Fibroblast of mammary gland (primary cell): ENCODE measurements around the gene SYNE1.

ENCODE experiments used
- DNase-seq: peaks from one replicate; pipeline ENCODE4 v3.0.0-alpha.2; 2010; ENCODE audit warnings: low read depth
- H3K4me3 ChIP-seq: 2 replicates; pipeline ENCODE4 v1.5.1; 2011; ENCODE audit warnings: low read depth, mild to moderate bottlenecking, low read length, moderate library complexity; ENCODE audit not compliant: control insufficient read depth
- TF ChIP-seq, protein P1 (sequence below): conservative IDR thresholded peaks from 2 replicates; pipeline ENCODE4 v1.5.1; 2011; ENCODE audit warnings: low read depth, low read length, inconsistent platforms; ENCODE audit not compliant: control insufficient read depth, insufficient read depth

SYNE1 gene

DNA sequence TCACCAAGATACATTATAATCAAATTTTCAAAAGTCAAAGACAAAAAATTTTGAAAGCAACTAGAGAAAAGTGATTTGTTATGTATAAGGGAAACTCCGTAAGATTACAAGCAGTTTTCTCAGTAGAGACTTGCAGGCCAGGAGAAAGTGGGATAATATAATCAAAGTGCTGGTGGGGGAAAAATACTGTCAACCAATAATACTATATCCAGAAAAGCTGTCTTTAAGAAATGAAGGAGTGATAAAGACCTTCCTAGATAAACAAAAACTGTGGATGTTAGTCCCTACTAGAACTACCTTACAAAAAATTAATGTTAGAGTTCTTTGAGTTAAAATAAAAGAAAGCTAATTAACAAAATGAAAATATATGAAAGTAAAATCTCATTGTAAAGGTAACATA, 79.7 kb downstream of the SYNE1 start:
- TF ChIP-seq, protein P1, sequence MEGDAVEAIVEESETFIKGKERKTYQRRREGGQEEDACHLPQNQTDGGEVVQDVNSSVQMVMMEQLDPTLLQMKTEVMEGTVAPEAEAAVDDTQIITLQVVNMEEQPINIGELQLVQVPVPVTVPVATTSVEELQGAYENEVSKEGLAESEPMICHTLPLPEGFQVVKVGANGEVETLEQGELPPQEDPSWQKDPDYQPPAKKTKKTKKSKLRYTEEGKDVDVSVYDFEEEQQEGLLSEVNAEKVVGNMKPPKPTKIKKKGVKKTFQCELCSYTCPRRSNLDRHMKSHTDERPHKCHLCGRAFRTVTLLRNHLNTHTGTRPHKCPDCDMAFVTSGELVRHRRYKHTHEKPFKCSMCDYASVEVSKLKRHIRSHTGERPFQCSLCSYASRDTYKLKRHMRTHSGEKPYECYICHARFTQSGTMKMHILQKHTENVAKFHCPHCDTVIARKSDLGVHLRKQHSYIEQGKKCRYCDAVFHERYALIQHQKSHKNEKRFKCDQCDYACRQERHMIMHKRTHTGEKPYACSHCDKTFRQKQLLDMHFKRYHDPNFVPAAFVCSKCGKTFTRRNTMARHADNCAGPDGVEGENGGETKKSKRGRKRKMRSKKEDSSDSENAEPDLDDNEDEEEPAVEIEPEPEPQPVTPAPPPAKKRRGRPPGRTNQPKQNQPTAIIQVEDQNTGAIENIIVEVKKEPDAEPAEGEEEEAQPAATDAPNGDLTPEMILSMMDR: no peak
- H3K4me3 ChIP-seq: no peak overlapping the region
- no peak for DNase-seq

DNA sequence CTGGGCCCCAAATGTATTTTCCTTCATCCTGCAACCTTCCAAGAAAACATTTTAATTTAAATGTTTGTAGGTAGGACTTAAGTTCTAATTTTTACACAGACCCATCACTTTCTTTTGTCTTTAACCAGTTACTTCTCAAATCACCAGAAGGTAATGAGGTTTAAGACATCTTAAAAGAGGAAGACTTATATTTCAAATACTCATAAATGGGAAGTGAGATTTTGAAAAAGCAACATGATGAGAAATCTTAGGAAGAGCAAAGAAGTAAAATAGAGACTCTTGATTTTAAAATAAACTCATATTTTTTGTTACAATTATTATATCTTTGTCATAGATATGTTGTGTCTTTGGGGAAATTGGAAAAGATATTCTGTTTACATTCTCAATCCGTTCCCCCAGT, 82.3 kb downstream of the SYNE1 start:
- TF ChIP-seq, protein P1: no peak
- no peak overlapping the region for H3K4me3 ChIP-seq
- DNase-seq: no peak

DNA sequence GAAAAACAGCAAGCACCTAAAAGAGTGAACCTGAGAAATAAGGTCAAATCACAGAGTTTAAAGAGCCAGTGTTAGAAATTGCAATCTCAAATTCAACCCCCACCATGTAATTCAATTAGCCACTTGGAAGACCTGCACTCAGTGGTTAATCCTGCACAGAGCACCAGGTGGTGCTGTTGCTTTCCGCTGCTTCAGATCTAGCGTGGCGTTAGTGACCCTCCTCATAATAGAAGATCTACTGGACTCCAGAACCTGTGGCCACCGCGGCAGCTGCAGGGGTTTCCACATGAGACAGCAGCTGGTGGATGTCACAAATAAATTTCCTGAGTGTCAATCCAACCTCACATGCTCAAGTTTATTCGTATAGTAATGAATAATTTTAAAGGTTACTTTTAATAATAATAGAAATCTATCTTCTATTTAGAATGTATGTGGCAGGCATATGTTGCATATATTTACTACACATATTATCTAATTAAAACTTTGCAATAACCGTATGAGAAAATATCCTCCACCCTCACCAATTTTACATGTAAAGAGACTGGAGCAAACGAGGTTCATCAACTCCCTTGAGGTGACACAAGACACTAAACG, 84.4 kb downstream of the SYNE1 start:
- DNase-seq: peak; percentile 77
- TF ChIP-seq, protein P1: peak; percentile 91
- no peak overlapping the region for H3K4me3 ChIP-seq

DNA sequence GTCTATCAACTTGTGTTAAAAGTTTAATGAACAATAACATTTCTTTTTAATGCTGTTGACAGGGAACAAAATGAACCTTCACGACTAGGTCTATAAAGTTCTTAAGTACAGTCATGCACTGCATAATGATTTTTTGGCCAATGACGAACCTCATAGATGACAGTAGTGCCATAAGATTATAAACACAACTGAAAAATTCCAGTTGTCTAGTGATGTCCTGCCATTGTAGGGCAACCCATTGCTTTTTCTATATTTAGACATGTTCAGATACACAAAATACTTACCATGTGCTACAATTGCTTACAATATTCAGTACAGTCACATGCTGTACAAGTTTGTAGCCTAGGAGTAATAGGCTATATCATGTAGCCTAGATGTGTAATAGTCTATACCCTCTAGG, 93.6 kb downstream of the SYNE1 start:
- DNase-seq: no peak
- TF ChIP-seq, protein P1: no peak
- no peak overlapping the region for H3K4me3 ChIP-seq

DNA sequence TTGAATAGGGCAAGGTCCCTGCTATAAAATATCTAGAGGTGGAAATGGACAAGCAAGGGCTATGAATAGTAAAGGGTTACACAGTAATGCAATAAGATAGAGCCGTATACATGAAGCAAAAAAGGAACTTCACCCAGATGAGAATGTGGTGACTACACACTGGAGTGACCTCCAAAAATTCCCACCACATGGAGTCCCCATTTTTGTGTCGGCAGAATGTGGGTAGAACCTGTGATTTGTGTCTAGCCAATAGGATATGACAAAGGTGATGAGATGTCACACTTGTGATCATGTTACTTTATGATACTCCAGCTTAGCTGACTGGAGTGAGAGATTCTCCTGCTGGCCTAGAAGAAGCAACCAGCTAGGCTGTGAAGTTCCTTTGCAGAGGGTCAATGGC, 96.8 kb downstream of the SYNE1 start:
- no peak for DNase-seq
- TF ChIP-seq, protein P1: no peak

DNA sequence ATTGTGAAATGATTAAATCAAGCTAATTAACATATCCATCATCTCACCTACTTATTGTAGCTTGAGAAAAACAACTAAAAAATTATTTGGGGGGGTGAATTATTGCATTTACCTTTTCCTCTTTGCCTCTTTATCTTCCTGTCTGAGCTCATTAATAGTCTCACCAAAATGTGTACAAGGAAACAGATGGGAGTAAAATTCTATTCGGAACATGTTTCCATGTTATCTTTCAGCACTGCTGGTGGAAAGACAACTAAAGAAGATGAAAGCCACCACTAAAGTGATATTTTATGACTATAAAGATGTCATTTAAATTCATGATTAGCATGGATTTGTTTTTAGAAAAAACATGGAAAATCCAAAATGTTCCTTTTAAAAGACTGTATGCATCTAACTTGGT, 102.6 kb downstream of the SYNE1 start:
- H3K4me3 ChIP-seq: no peak overlapping the region
- DNase-seq: no peak
- TF ChIP-seq, protein P1: no peak

More for the DNA sequence above, 96.8 kb downstream of the SYNE1 start:
- no peak overlapping the region for H3K4me3 ChIP-seq

DNA sequence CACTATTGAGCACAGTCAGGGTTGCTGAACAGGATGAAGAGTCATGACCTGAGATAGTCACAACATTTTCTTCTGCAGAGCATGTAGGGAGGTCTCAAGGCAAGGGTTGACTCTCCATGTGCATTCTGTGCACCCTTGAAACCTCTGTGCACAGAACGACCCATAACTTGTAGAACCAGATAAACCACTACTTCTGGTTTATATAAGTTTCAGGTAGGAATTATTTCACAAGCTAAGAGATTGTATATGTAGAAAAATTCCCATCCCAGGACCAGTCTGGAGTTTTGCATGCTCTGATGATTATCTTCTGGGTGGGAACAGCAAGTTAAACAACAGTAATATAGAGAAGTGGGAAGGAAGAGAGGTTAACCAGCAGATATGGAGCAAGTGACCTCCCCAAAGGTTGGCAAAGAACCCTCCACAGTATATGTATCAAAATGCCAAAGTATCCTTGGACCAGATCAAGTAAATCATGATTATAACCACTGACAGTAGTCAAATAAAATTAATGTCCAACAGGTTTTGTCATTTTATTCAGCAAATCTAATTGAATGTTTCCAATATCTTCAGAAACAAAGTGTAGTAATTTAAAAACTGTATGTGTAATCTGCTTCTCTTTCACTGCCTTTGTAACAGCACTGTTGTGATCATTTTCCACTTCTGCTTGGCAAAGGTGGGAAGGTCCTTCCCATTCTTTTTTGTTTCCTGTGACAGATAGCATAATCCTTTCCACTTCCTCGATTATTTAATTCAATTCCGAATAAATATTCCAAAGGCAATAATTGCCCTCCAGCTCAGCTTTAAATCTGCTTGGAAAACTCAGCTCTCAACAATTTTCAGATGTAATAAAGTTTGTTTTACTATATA, 104.4 kb downstream of the SYNE1 start:
- TF ChIP-seq, protein P1: no peak
- H3K4me3 ChIP-seq: no peak overlapping the region
- DNase-seq: no peak
